Gastroesophageal sphincter (tissue), 4 donors: ENCODE data around the gene CCDC60. TPM values are rescaled to one million over a fixed set of nuclear protein-coding genes. Genes with fewer than 3 reads are reported as not detected.

Experiments
- ATAC-seq: fragments of 150-250 bp; one replicate; pipeline ENCODE4 v1.9.1; 2016; ENCODE audit warnings: mild to moderate bottlenecking, moderate library complexity
- H3K27ac ChIP-seq, 4 donors: fragments of 200-600 bp; sonication (generic) in 3 of 4; 1 replicate in 3 of 4; 2 replicates in 1 of 4; pipeline ENCODE4 v1.5.1; 2016 to 2019
- H3K27me3 ChIP-seq: fragments of 200-600 bp; sonication (generic); one replicate; pipeline ENCODE4 v1.5.1; 2019
- H3K36me3 ChIP-seq, 2 donors: fragments of 200-600 bp; sonication (generic); one replicate each; pipeline ENCODE4 v1.5.1; 2019; ENCODE audit warnings: control low read depth in 1 of 2
- H3K4me1 ChIP-seq, 3 donors: fragments of 200-600 bp; sonication (generic); 1 replicate in 2 of 3; 2 replicates in 1 of 3; pipeline ENCODE4 v1.5.1; 2016 to 2019; ENCODE audit warnings: control low read depth in 2 of 3
- H3K4me3 ChIP-seq, 2 donors: fragments of 200-600 bp; sonication (generic); one replicate each; pipeline ENCODE4 v1.5.1; 2019; ENCODE audit warnings: mild to moderate bottlenecking in 1 of 2, moderate library complexity in 1 of 2
- H3K9me3 ChIP-seq, 3 donors: fragments of 200-600 bp; sonication (generic); one replicate each; pipeline ENCODE4 v1.5.1; 2017 to 2019; ENCODE audit warnings: control low read depth in 2 of 3
- CTCF ChIP-seq, 4 experiments: fragments of 200-600 bp in 2 of 4; fragments of 450-650 bp in 2 of 4; sonication (generic) in 1 of 4; IDR thresholded peaks; one replicate each; pipeline ENCODE4 v1.5.1; 2017 to 2019; ENCODE audit warnings: antibody characterized with exemption in 4 of 4, mild to moderate bottlenecking in 2 of 4, moderate library complexity in 2 of 4
- EP300 ChIP-seq: sonication (generic); formaldehyde crosslinking; IDR thresholded peaks from one replicate; pipeline ENCODE4 v1.6.1; 2017; ENCODE audit warnings: antibody characterized with exemption, mild to moderate bottlenecking
- POLR2A ChIP-seq, 2 donors: fragments of 450-650 bp; IDR thresholded peaks; one replicate each; pipeline ENCODE4 v1.6.1; 2017; ENCODE audit warnings: antibody characterized with exemption in 2 of 2, mild to moderate bottlenecking in 2 of 2, moderate library complexity in 1 of 2
- POLR2AphosphoS5 ChIP-seq: sonication (generic); formaldehyde crosslinking; IDR thresholded peaks from one replicate; pipeline ENCODE4 v1.6.1; 2017; ENCODE audit warnings: antibody characterized with exemption
- WGBS, 2 donors: methylation state at CpG; one replicate each; pipeline ENCODE4 v1.1.5; 2018; ENCODE audit warnings: low coverage in 1 of 2; 5-methylcytosine and 5-hydroxymethylcytosine counted together
- total RNA-seq, 4 donors: library from RNA; depleted of rRNA; stranded (reverse); fragments of >200 nt; gene quantifications; one replicate each; pipeline ENCODE4 v1.1.0, GENCODE V29; 2016

The CCDC60 gene
- total RNA-seq, 4 donors from 2014 or later, result 0.40 TPM; not detected in 3

GRCh38 chr12:119547001-119547400, 212.5 kb downstream of the CCDC60 start:
- Histone ChIP-seq H3K36me3 (no peaks in the 10 kb centered on the region), H3K27ac (no peak overlapping the region), H3K9me3 (no peaks in the 10 kb centered on the region), H3K27me3 (peaks cover 30% of the 10 kb centered on the region), H3K4me3 (no peak overlapping the region), H3K4me1 (no peaks in the 10 kb centered on the region)
- TF ChIP-seq POLR2A (IDR thresholded peaks at IDR 0.05) (no peak), POLR2AphosphoS5 (no peak), EP300 (no peak), CTCF (IDR thresholded peaks at IDR 0.05) (no peak)
- WGBS, 2 donors, result 18 to 33% methylated on average over 1 of the region's 1 CpG
- no peak for ATAC-seq

- no peaks in the 10 kb centered on the region for H3K4me1 ChIP-seq
- 31 to 67% methylated on average over 1 of the region's 1 CpG for WGBS, 2 donors
- H3K27me3 ChIP-seq, result peaks cover 14% of the 10 kb centered on the region
- no peaks in the 10 kb centered on the region for H3K36me3 ChIP-seq
- no peaks in the 10 kb centered on the region for H3K9me3 ChIP-seq
- TF ChIP-seq POLR2AphosphoS5, result no peak
- no peak for TF ChIP-seq CTCF (IDR thresholded peaks at IDR 0.05)
- TF ChIP-seq EP300, result no peak
- no peak for TF ChIP-seq POLR2A (IDR thresholded peaks at IDR 0.05)
- no peak for ATAC-seq
- H3K27ac ChIP-seq, result no peak overlapping the region
- no peak overlapping the region for H3K4me3 ChIP-seq
Measured at GRCh38 chr12:119556854-119557253, 222.3 kb downstream of the CCDC60 start.

GRCh38 chr12:119565404-119565803, 230.9 kb downstream of the CCDC60 start:
- Histone ChIP-seq H3K4me1 (no peaks in the 10 kb centered on the region), H3K27me3 (peaks cover 14% of the 10 kb centered on the region), H3K36me3 (no peaks in the 10 kb centered on the region), H3K9me3 (no peaks in the 10 kb centered on the region), H3K27ac (no peak overlapping the region), H3K4me3 (no peak overlapping the region)
- no peak for TF ChIP-seq CTCF (IDR thresholded peaks at IDR 0.05)
- no peak for TF ChIP-seq EP300
- no peak for TF ChIP-seq POLR2A (IDR thresholded peaks at IDR 0.05)
- no peak for TF ChIP-seq POLR2AphosphoS5
- 100% methylated on average over 2 of the region's 3 CpGs; no CpG with 5 or more reads in 1 of the 2 donors for WGBS, 2 donors
- ATAC-seq, result no peak

DNA sequence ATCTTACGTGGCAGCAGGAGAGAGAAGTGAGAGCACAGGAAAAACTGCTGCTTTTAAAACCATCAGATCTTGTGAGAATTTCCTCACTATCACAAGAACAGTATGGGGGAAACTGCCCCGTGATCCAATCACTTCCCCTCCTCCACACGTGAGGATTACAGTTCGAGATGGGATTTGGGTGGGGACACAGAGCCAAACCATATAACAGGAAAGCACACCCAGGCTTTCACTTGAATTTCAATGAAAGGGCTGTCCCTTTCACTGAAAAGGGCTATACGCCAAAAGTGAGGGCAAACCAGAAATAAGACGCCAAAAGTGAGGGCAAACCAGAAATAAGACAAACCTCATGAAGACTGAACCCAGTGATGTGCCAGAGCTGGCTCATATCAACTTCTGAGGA, 236.2 kb downstream of the CCDC60 start:
- Histone ChIP-seq H3K9me3 (no peaks in the 10 kb centered on the region), H3K4me1 (no peaks in the 10 kb centered on the region), H3K36me3 (no peaks in the 10 kb centered on the region), H3K27me3 (peaks cover 15% of the 10 kb centered on the region), H3K4me3 (no peak overlapping the region), H3K27ac (no peak overlapping the region)
- WGBS, 2 donors, result 66% methylated on average over 6 of the region's 6 CpGs; no CpG with 5 or more reads in 1 of the 2 donors
- no peak for TF ChIP-seq CTCF (IDR thresholded peaks at IDR 0.05)
- ATAC-seq, result no peak

DNA sequence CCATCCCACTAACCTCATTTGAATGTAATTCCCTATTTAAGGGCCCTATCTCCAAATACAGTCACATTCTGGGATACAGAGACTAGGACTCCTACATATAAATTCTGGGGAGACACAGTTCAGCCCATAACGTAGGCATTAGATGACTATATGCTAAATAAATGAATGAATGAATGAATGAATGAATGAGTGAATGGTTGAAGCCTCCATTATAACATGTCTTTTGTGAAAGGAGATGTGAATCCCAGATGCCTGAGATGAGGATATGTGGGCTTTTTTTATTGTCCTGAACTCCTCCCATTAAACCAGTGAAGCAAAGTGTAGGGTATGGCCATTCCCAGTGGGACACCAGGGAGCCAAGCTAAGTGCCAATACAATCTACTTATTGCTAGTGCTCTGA, 238.6 kb downstream of the CCDC60 start:
- ATAC-seq, result no peak
- WGBS, 2 donors, result 75 to 86% methylated on average over 1 of the region's 1 CpG
- TF ChIP-seq CTCF (IDR thresholded peaks at IDR 0.05), result no peak
- TF ChIP-seq EP300, result no peak
- no peak for TF ChIP-seq POLR2AphosphoS5
- no peak for TF ChIP-seq POLR2A (IDR thresholded peaks at IDR 0.05)

More for the DNA sequence above, 238.6 kb downstream of the CCDC60 start:
- Histone ChIP-seq H3K4me3 (no peak overlapping the region), H3K27ac (no peak overlapping the region), H3K27me3 (peaks cover 21% of the 10 kb centered on the region), H3K9me3 (no peaks in the 10 kb centered on the region), H3K4me1 (no peaks in the 10 kb centered on the region), H3K36me3 (no peaks in the 10 kb centered on the region)
